Measurements from ENCODE around the gene BLTP3B. TPM values are rescaled to one million over a fixed set of nuclear protein-coding genes. Genes with fewer than 3 reads are reported as not detected.

The BLTP3B gene
- total RNA-seq, 4 donors from 2014 or later, result 33.6 to 71.3 (median 42.5) TPM

GRCh38 chr12:100156731-100157426 lies 14.2 kb upstream of the BLTP3B start:
- H3K27me3 ChIP-seq, result no peaks in the 10 kb centered on the region
- intact Hi-C loops (cut with DNase I; ENCODE audit: low total_unique reads), result no loop called here
- H3K4me3 ChIP-seq, result no peak overlapping the region
- in situ Hi-C loops (cut with MboI; ENCODE audit: low sequenced_read_pairs in 4 of 4), result no loop called here
- no peaks in the 10 kb centered on the region for H3K4me1 ChIP-seq
- no peaks in the 10 kb centered on the region for H3K9me3 ChIP-seq
- H3K27ac ChIP-seq, result no peak overlapping the region
- TF ChIP-seq CTCF (IDR thresholded peaks at IDR 0.05 in 4 of 5, conservative IDR thresholded peaks at IDR 0.05 in 1 of 5), result no peak
- TF ChIP-seq POLR2A (IDR thresholded peaks at IDR 0.05), result no peak
- ATAC-seq (no peak), DNase-seq (no peak)
- no peaks in the 10 kb centered on the region for H3K36me3 ChIP-seq

GRCh38 chr12:100154474-100155247 lies 12.0 kb upstream of the BLTP3B start:
- Histone ChIP-seq H3K4me1 (no peaks in the 10 kb centered on the region), H3K9me3 (no peaks in the 10 kb centered on the region), H3K27me3 (no peaks in the 10 kb centered on the region), H3K27ac (no peak overlapping the region), H3K4me3 (no peak overlapping the region), H3K36me3 (no peaks in the 10 kb centered on the region)
- ATAC-seq, result peak in 1 of 2 donors; percentile 33
- TF ChIP-seq CTCF (IDR thresholded peaks at IDR 0.05 in 4 of 5, conservative IDR thresholded peaks at IDR 0.05 in 1 of 5) (peak; percentile 38 to 71 (median 49)), POLR2A (IDR thresholded peaks at IDR 0.05) (no peak)
- intact Hi-C loops (cut with DNase I; ENCODE audit: low total_unique reads) (no loop called here), in situ Hi-C loops (cut with MboI; ENCODE audit: low sequenced_read_pairs in 4 of 4) (no loop called here)
- DNase-seq, result peak in 1 of 2 donors; percentile 47

- intact Hi-C loops (cut with DNase I; ENCODE audit: low total_unique reads), result no loop called here
- TF ChIP-seq CTCF (IDR thresholded peaks at IDR 0.05 in 4 of 5, conservative IDR thresholded peaks at IDR 0.05 in 1 of 5) (no peak), POLR2A (IDR thresholded peaks at IDR 0.05) (no peak)
- in situ Hi-C loops (cut with MboI; ENCODE audit: low sequenced_read_pairs in 4 of 4), result no loop called here
- H3K4me1 ChIP-seq, result no peaks in the 10 kb centered on the region
- ATAC-seq, result no peak
- no peaks in the 10 kb centered on the region for H3K9me3 ChIP-seq
- H3K27ac ChIP-seq, result no peak overlapping the region
- no peak overlapping the region for H3K4me3 ChIP-seq
- no peaks in the 10 kb centered on the region for H3K27me3 ChIP-seq
- no peak for DNase-seq
- no peaks in the 10 kb centered on the region for H3K36me3 ChIP-seq
Measured at GRCh38 chr12:100153131-100153530, 10.5 kb upstream of the BLTP3B start.

- H3K4me3 ChIP-seq, result no peak overlapping the region
- no peaks in the 10 kb centered on the region for H3K27me3 ChIP-seq
- no peak overlapping the region for H3K27ac ChIP-seq
- no peaks in the 10 kb centered on the region for H3K4me1 ChIP-seq
- H3K9me3 ChIP-seq, result no peaks in the 10 kb centered on the region
- in situ Hi-C loops (cut with MboI; ENCODE audit: low sequenced_read_pairs in 4 of 4), result no loop called here
- DNase-seq, result no peak
- ATAC-seq, result no peak
- intact Hi-C loops (cut with DNase I; ENCODE audit: low total_unique reads), result no loop called here
- TF ChIP-seq POLR2A (IDR thresholded peaks at IDR 0.05) (no peak), CTCF (IDR thresholded peaks at IDR 0.05 in 4 of 5, conservative IDR thresholded peaks at IDR 0.05 in 1 of 5) (no peak)
- H3K36me3 ChIP-seq, result no peaks in the 10 kb centered on the region
Measured at GRCh38 chr12:100151769-100152168, 9.1 kb upstream of the BLTP3B start.
